AG04450 (cell line): ENCODE data around the gene ROM1. TPM values are rescaled to one million over a fixed set of nuclear protein-coding genes. Genes with fewer than 3 reads are reported as not detected.
A peak's percentile ranks its signal among the peaks of the same experiment; 100 is the strongest.
"Not testable (repeated sequence)": the region's sequence is repeated elsewhere in the genome, so short reads cannot be mapped to it uniquely, and the experiment has no call there.

Experiments
- CTCF ChIA-PET: fragments of 300-600, 350-600 bp; formaldehyde crosslinking; extraction: SDS; loops from one replicate; lab custom pipeline; 2022; ENCODE audit warnings: antibody characterized with exemption, inconsistent platforms; lab: Charles Lee
- POLR2A ChIA-PET: fragments of 350-600 bp; formaldehyde crosslinking; extraction: SDS; loops from one replicate; lab custom pipeline; 2021; ENCODE audit warnings: antibody characterized with exemption, inconsistent platforms; lab: Yijun Ruan, JAX
- DNase-seq: peaks from one replicate; pipeline ENCODE4 v3.0.0-alpha.2; 2011; ENCODE audit warnings: low read depth, low spot score
- H3K27ac ChIP-seq: one replicate; pipeline ENCODE4 v1.5.1; 2012; ENCODE audit warnings: low read depth, low read length, control low read depth
- H3K27me3 ChIP-seq: one replicate; pipeline ENCODE4 v1.6.0; 2012; ENCODE audit warnings: low read length; ENCODE audit not compliant: control insufficient read depth, insufficient read depth
- H3K4me3 ChIP-seq: 2 replicates; pipeline ENCODE4 v1.5.1; 2011; ENCODE audit warnings: mild to moderate bottlenecking, low read depth, low read length, control low read depth
- H3K9me3 ChIP-seq: 2 replicates; pipeline ENCODE4 v1.5.1; 2012; ENCODE audit warnings: low read length; ENCODE audit not compliant: control insufficient read depth, insufficient read depth
- CTCF ChIP-seq: IDR thresholded peaks from 2 replicates; pipeline ENCODE4 v1.5.1; 2011; ENCODE audit warnings: low read depth, low read length, control low read depth, inconsistent platforms
- polyA plus RNA-seq: library from polyadenylated mRNA; depleted of rRNA; stranded (reverse); fragments of >200 nt; gene quantifications from 2 replicates; pipeline ENCODE4 v1.2.3, GENCODE V29; 2011

ROM1 gene
- polyA plus RNA-seq, 1 experiment: 1.4 TPM

GRCh38 chr11:62649486-62649885 lies 36.4 kb downstream of the ROM1 start:
- no peak for DNase-seq
- Histone ChIP-seq H3K27ac (no peak overlapping the region), H3K9me3 (peaks cover 6% of the 10 kb centered on the region; the same call in 1 of the 2 replicates), H3K4me3 (no peak overlapping the region), H3K27me3 (no peaks in the 10 kb centered on the region)
- POLR2A ChIA-PET: interaction anchor here (10.2 kb wide), 1 partner anchor 16 kb away, joined by 150 read pairs; the partner anchor contains the start of genes C11orf98 and CSKMT
- TF ChIP-seq CTCF: no peak
- CTCF ChIA-PET: interaction anchor here (0.6 kb wide), 1 partner anchor 343 kb away, joined by 3 read pairs; no protein-coding TSS in a partner anchor

GRCh38 chr11:62650283-62650682 lies 37.2 kb downstream of the ROM1 start:
- not testable (repeated sequence) for H3K9me3 ChIP-seq, H3K4me3 ChIP-seq, H3K27ac ChIP-seq, DNase-seq, H3K27me3 ChIP-seq
- CTCF ChIA-PET: interaction anchor here (0.6 kb wide), 1 partner anchor 30 kb away, joined by 3 read pairs; no protein-coding TSS in a partner anchor
- POLR2A ChIA-PET: interaction anchor here (0.6 to 10.2 kb wide), 2 partner anchors 15 to 86 kb away, joined by 6 to 150 read pairs; partner anchors contain the start of genes C11orf98 and CSKMT

GRCh38 chr11:62652161-62653006 lies 39.3 kb downstream of the ROM1 start:
- Histone ChIP-seq H3K27me3 (no peaks in the 10 kb centered on the region), H3K27ac (peak overlapping the region; percentile 40), H3K4me3 (peak overlapping the region; percentile 82), H3K9me3 (no peaks in the 10 kb centered on the region)
- ChIA-PET CTCF (no interaction called here), POLR2A (interaction anchor here (0.6 to 10.2 kb wide), 15 partner anchors 8 to 257 kb away, joined by 3 to 150 read pairs (median 4); partner anchors contain the start of genes B3GAT3, C11orf98, CSKMT and EEF1G)
- no peak for DNase-seq
- TF ChIP-seq CTCF: no peak

GRCh38 chr11:62654297-62654696 lies 41.2 kb downstream of the ROM1 start:
- H3K4me3 ChIP-seq: no peak overlapping the region
- POLR2A ChIA-PET: interaction anchor here (0.7 to 10.2 kb wide), 3 partner anchors 11 to 1284 kb away, joined by 4 to 150 read pairs (median 5); partner anchors contain the start of genes C11orf98 and CSKMT
- CTCF ChIA-PET: interaction anchor here (0.6 kb wide), 1 partner anchor 100 kb away, joined by 3 read pairs; the partner anchor contains the start of gene ZBTB3
- no peak for DNase-seq
- no peak overlapping the region for H3K27ac ChIP-seq
- no peaks in the 10 kb centered on the region for H3K9me3 ChIP-seq
- TF ChIP-seq CTCF: no peak
- H3K27me3 ChIP-seq: no peaks in the 10 kb centered on the region

DNA sequence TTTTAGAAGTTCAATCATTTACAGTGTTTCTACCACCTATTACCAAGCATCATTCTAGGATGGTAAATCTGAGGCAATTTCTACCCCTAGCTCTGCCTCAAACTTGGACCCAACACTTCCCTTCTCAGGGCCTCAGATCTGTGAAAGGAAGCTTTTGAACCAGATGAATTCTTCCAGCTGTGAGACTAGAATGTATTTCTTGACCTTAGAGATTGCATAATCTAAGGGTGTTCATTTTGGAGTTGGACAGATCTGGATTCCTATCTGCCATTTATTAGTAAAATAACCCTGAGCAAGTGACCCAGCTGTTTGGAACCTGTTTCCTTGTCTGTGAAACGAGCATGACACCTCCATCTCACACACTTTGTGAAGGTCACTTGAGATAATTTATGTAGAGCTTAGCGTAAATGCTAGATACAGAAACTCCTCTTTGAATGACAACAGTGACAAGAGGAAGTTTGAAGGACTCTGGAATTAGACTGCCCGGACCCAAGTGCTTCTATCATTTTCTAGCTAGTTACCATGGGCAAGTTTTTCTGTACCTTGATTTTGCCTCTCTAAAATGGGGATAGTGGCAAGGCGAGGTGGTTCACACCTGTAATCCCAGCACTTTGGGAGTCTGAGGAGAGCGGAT lies 43.9 kb downstream of the ROM1 start:
- DNase-seq: no peak
- POLR2A ChIA-PET: interaction anchor here (1.1 to 10.2 kb wide), 3 partner anchors 9 to 35 kb away, joined by 3 to 150 read pairs (median 4); partner anchors contain the start of genes B3GAT3, C11orf98, CSKMT and UQCC3
- Histone ChIP-seq H3K4me3 (no peak overlapping the region), H3K9me3 (no peaks in the 10 kb centered on the region), H3K27me3 (no peaks in the 10 kb centered on the region), H3K27ac (no peak overlapping the region)
- CTCF ChIA-PET: interaction anchor here (0.7 to 0.8 kb wide), 2 partner anchors 37 to 45 kb away, joined by 3 read pairs; no protein-coding TSS in a partner anchor
- no peak for TF ChIP-seq CTCF
